OCI-LY1 (cell line): ENCODE results near the gene PKD2L2.

Source experiments
- H2AFZ ChIP-seq: fragments of 200-600 bp; sonication (generic), shearing (Covaris generic); 2 replicates; pipeline ENCODE4 v1.6.0; 2014; ENCODE audit warnings: antibody characterized with exemption, mild to moderate bottlenecking, low read length
- H3F3A ChIP-seq: fragments of 200-600 bp; sonication (generic), shearing (Covaris generic); 2 replicates; pipeline ENCODE4 v1.6.0; 2014; ENCODE audit warnings: mild to moderate bottlenecking, antibody characterized with exemption, low read length, moderate library complexity; ENCODE audit not compliant: insufficient read depth
- H3K27ac ChIP-seq: fragments of 200-600 bp; sonication (generic); 2 replicates; pipeline ENCODE4 v1.5.1; 2014; ENCODE audit warnings: low read length, mixed run types, mild to moderate bottlenecking, low read depth; ENCODE audit not compliant: poor library complexity, severe bottlenecking
- H3K27me3 ChIP-seq: fragments of 200-600 bp; sonication (generic); 2 replicates; pipeline ENCODE4 v1.6.0; 2014; ENCODE audit warnings: antibody characterized with exemption, mild to moderate bottlenecking, low read length, moderate library complexity; ENCODE audit not compliant: insufficient read depth
- H3K36me3 ChIP-seq: fragments of 200-600 bp; sonication (generic); 2 replicates; pipeline ENCODE4 v1.6.1; 2014; ENCODE audit warnings: mild to moderate bottlenecking, antibody characterized with exemption, low read length, moderate library complexity, mixed read lengths; ENCODE audit not compliant: insufficient read depth
- H3K4me1 ChIP-seq: fragments of 200-600 bp; sonication (generic); 2 replicates; pipeline ENCODE4 v1.5.1; 2014; ENCODE audit warnings: mild to moderate bottlenecking, low read length, moderate library complexity; ENCODE audit not compliant: insufficient read depth, severe bottlenecking
- H3K4me2 ChIP-seq: fragments of 200-600 bp; sonication (generic), shearing (Covaris generic); 2 replicates; pipeline ENCODE4 v1.6.1; 2014; ENCODE audit warnings: low read length
- H3K4me3 ChIP-seq: fragments of 200-600 bp; sonication (generic); 2 replicates; pipeline ENCODE4 v1.5.1; 2014; ENCODE audit warnings: low read length, low read depth, mild to moderate bottlenecking, mixed read lengths; ENCODE audit not compliant: poor library complexity, severe bottlenecking
- H3K79me2 ChIP-seq: fragments of 200-600 bp; shearing (Covaris generic); 2 replicates; pipeline ENCODE4 v1.6.1; 2016; ENCODE audit warnings: mixed run types, low read length, mixed read lengths; ENCODE audit not compliant: insufficient read depth
- H3K9ac ChIP-seq: fragments of 200-600 bp; sonication (generic), shearing (Covaris generic); 2 replicates; pipeline ENCODE4 v1.6.1; 2014; ENCODE audit warnings: mild to moderate bottlenecking, low read length, mixed read lengths
- H3K9me2 ChIP-seq: fragments of 200-600 bp; sonication (generic), shearing (Covaris generic); 2 replicates; pipeline ENCODE4 v1.6.1; 2014; ENCODE audit warnings: low read depth, mild to moderate bottlenecking, low read length, mixed read lengths
- H3K9me3 ChIP-seq: fragments of 200-600 bp; shearing (Covaris generic); 2 replicates; pipeline ENCODE4 v1.6.1; 2014; ENCODE audit warnings: low read length, mixed read lengths
- H4K20me1 ChIP-seq: fragments of 200-600 bp; sonication (generic), shearing (Covaris generic); 2 replicates; pipeline ENCODE4 v1.6.0; 2016; ENCODE audit warnings: mild to moderate bottlenecking, low read length; ENCODE audit not compliant: insufficient read depth
- EZH2 ChIP-seq: fragments of 200-600 bp; sonication (generic), shearing (Covaris generic); IDR thresholded peaks from 2 replicates; pipeline ENCODE4 v1.8.0; 2017; ENCODE audit warnings: borderline replicate concordance, mixed run types, mild to moderate bottlenecking, antibody characterized with exemption, low read length, moderate library complexity, mixed read lengths
- TF ChIP-seq, protein P1 (sequence below): fragments of 200-600 bp; sonication (generic), shearing (Covaris generic); IDR thresholded peaks from 2 replicates; pipeline ENCODE4 v1.5.1; 2017; ENCODE audit warnings: mild to moderate bottlenecking, antibody characterized with exemption, low read length, moderate library complexity, mixed read lengths

The PKD2L2 gene

GRCh38 chr5:137901011-137901817, 12.0 kb downstream of the PKD2L2 start:
- Histone ChIP-seq H4K20me1 (no peaks in the 10 kb centered on the region), H3K79me2 (no peaks in the 10 kb centered on the region), H3K4me2 (no peak overlapping the region), H3K4me1 (no peaks in the 10 kb centered on the region), H3K9me3 (no peaks in the 10 kb centered on the region), H3K4me3 (no peak overlapping the region), H3K36me3 (no peaks in the 10 kb centered on the region), H3K9me2 (no peaks in the 10 kb centered on the region), H3K9ac (no peak overlapping the region), H2AFZ (no peak overlapping the region), H3K27me3 (no peaks in the 10 kb centered on the region), H3K27ac (no peak overlapping the region), H3F3A (no peaks in the 10 kb centered on the region)
- TF ChIP-seq EZH2 = no peak
- TF ChIP-seq, protein P1, sequence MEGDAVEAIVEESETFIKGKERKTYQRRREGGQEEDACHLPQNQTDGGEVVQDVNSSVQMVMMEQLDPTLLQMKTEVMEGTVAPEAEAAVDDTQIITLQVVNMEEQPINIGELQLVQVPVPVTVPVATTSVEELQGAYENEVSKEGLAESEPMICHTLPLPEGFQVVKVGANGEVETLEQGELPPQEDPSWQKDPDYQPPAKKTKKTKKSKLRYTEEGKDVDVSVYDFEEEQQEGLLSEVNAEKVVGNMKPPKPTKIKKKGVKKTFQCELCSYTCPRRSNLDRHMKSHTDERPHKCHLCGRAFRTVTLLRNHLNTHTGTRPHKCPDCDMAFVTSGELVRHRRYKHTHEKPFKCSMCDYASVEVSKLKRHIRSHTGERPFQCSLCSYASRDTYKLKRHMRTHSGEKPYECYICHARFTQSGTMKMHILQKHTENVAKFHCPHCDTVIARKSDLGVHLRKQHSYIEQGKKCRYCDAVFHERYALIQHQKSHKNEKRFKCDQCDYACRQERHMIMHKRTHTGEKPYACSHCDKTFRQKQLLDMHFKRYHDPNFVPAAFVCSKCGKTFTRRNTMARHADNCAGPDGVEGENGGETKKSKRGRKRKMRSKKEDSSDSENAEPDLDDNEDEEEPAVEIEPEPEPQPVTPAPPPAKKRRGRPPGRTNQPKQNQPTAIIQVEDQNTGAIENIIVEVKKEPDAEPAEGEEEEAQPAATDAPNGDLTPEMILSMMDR = no peak

DNA sequence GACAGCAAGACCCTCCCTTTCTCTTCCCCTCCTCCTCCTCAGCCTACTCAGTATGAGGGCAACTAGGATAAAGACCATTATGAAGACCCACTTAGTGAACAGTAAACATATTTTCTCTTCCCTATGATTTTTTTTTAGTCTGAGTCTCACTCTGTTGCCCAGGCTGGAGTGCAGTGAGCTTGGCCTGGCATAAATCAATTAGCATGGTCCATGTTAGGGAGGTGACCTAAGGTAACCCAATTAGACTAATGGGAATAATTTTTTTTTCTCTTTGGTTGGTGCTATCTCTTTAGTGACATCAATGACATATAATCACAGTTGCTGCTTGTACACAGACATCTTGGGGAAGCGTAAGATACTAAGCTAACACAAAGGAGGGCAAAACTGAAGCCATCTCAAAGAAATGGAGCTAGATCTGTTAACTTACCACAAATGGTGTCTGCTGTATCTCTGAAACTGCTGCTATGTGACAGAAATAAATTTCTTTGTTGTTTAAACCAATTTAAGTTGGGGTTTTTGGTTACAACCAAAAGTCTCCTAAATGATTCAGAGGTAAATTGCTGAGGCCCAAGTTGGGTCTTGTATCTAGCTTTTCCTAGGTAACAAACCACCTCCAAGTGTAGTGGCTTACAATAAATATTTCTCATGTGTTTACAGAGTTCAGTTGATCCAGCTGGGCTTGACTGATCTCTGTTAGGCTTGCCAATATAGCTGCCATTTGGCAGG, 13.3 kb downstream of the PKD2L2 start:
- Histone ChIP-seq H3K9me2 (no peaks in the 10 kb centered on the region), H3K9ac (no peak overlapping the region), H3K27ac (no peak overlapping the region), H3K9me3 (no peaks in the 10 kb centered on the region), H3F3A (no peaks in the 10 kb centered on the region), H3K27me3 (no peaks in the 10 kb centered on the region), H3K4me1 (no peaks in the 10 kb centered on the region), H4K20me1 (no peaks in the 10 kb centered on the region), H3K79me2 (no peaks in the 10 kb centered on the region), H3K4me2 (no peak overlapping the region), H3K36me3 (no peaks in the 10 kb centered on the region), H3K4me3 (no peak overlapping the region), H2AFZ (no peak overlapping the region)
- TF ChIP-seq, protein P1 = no peak
- TF ChIP-seq EZH2 = no peak

DNA sequence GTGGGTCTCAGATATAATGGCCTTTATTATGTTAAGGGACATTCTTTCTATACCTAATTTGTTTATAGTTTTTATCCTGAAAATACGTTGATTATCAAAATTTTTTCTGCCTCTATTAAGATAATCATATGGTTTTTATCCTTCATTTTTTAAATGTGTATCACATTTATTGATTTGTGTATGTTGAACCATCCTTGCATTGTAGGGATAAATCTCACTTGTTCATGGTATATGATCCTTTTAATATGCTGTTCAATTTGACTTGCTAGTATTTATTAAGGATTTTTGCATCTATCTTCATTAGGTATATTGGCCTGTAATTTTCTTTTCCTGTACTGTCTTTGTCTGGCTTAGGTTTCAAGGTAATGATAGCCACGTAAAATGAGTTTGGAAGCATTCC, 25.5 kb downstream of the PKD2L2 start:
- H3K4me1 ChIP-seq = no peaks in the 10 kb centered on the region
- no peaks in the 10 kb centered on the region for H4K20me1 ChIP-seq
- no peak overlapping the region for H3K27ac ChIP-seq
- TF ChIP-seq, protein P1 = no peak
- TF ChIP-seq EZH2 = no peak
- H3K27me3 ChIP-seq = no peaks in the 10 kb centered on the region
- no peaks in the 10 kb centered on the region for H3K9me2 ChIP-seq
- H3K36me3 ChIP-seq = no peaks in the 10 kb centered on the region
- H3K4me3 ChIP-seq = no peak overlapping the region
- no peak overlapping the region for H3K9ac ChIP-seq
- H3F3A ChIP-seq = no peaks in the 10 kb centered on the region
- H3K79me2 ChIP-seq = no peaks in the 10 kb centered on the region
- 0 out of 2 replicates have a peak, but pooled peaks cover 5% of the 10 kb centered on the region for H3K9me3 ChIP-seq
- H2AFZ ChIP-seq = no peak overlapping the region
- H3K4me2 ChIP-seq = no peak overlapping the region
